Activated CD4-positive, alpha-beta T cell treated with anti-CD3 and anti-CD28 coated beads for 36 hours (primary cell): Measurements from ENCODE around the gene DDX31. TPM values are rescaled to one million over a fixed set of nuclear protein-coding genes. Genes with fewer than 3 reads are reported as not detected.

Experiments used
- ATAC-seq: fragments of 200-7000 bp; cut with Tn5 transposase; one replicate; pipeline ENCODE4 v1.10.0; 2021; ENCODE audit warnings: mild to moderate bottlenecking, moderate library complexity
- CTCF ChIA-PET: fragments of 350-600 bp; sonication (Branson Sonifier 250); formaldehyde crosslinking; loops from one replicate; lab custom pipeline; 2021; ENCODE audit warnings: antibody characterized with exemption; lab: Charles Lee
- POLR2A ChIA-PET: fragments of 350-600 bp; sonication (Branson Sonifier 250); formaldehyde crosslinking; loops from one replicate; lab custom pipeline; 2021; ENCODE audit warnings: antibody characterized with exemption, inconsistent platforms; lab: Charles Lee
- DNase-seq: peaks from one replicate; pipeline ENCODE4 v3.0.0-alpha.2; 2020
- H3K27ac Mint-ChIP-seq: one replicate; pipeline ENCODE4 v1.8.0; 2021; ENCODE audit warnings: mixed read lengths
- H3K27me3 Mint-ChIP-seq: one replicate; pipeline ENCODE4 v1.8.0; 2021; ENCODE audit warnings: mixed read lengths
- H3K36me3 Mint-ChIP-seq: one replicate; pipeline ENCODE4 v1.8.0; 2021; ENCODE audit warnings: low read depth, mixed read lengths
- H3K4me1 Mint-ChIP-seq: one replicate; pipeline ENCODE4 v1.8.0; 2021; ENCODE audit warnings: mixed read lengths
- H3K4me3 Mint-ChIP-seq: one replicate; pipeline ENCODE4 v1.8.0; 2021; ENCODE audit warnings: mild to moderate bottlenecking, moderate library complexity, mixed read lengths
- H3K9me3 Mint-ChIP-seq: one replicate; pipeline ENCODE4 v1.8.0; 2021; ENCODE audit warnings: low read depth, mixed read lengths
- intact Hi-C, 2 experiments: fragments of 100-400 bp; cut with DNase I in 1 of 2; cut with micrococcal nuclease in 1 of 2; formaldehyde crosslinking; loops; one replicate each; pipeline versions ENCODE4 v1.14.2 to v1.15.1; 2022 to 2024; cut with DNase I, micrococcal nuclease
- total RNA-seq, 2 experiments: library from RNA; stranded (reverse); gene quantifications; one replicate each; pipeline ENCODE4 v1.2.3, GENCODE V29; 2021

DDX31 gene
- total RNA-seq, 2 experiments from 2014 or later = 20.9 to 21.0 TPM

DNA sequence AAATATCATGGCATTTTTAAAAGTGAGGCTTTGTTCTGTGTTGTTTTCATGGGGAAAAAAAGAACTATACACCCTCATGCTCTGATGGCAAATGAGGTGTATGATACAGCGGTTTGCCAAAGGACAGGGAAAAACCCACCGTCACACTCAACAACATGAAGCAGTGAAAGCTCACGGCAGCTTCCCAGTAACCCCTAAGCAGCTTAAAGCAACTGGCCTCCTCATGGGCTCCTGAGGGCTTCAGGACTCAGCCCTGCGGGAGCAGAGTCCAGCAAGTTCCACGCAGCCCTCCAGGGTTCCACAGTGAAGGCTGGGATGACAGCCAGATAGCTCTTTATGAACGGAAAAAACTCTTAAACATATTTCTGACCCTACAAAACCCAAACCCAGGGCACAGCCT lies 74.5 kb downstream of the DDX31 start:
- H3K4me3 Mint-ChIP-seq = no peak overlapping the region
- no peak overlapping the region for H3K27ac Mint-ChIP-seq
- H3K4me1 Mint-ChIP-seq = no peaks in the 10 kb centered on the region
- ATAC-seq = no peak
- intact Hi-C loops = no loop called here
- DNase-seq = no peak
- ChIA-PET CTCF (no interaction called here), POLR2A (no interaction called here)
- H3K9me3 Mint-ChIP-seq = no peaks in the 10 kb centered on the region
- H3K36me3 Mint-ChIP-seq = peaks cover 48% of the 10 kb centered on the region
- peaks cover 16% of the 10 kb centered on the region for H3K27me3 Mint-ChIP-seq

- H3K27ac Mint-ChIP-seq = no peak overlapping the region
- H3K27me3 Mint-ChIP-seq = peaks cover 21% of the 10 kb centered on the region
- intact Hi-C loops = no loop called here
- H3K36me3 Mint-ChIP-seq = peaks cover 39% of the 10 kb centered on the region
- no peaks in the 10 kb centered on the region for H3K4me1 Mint-ChIP-seq
- ChIA-PET POLR2A (no interaction called here), CTCF (no interaction called here)
- DNase-seq (no peak), ATAC-seq (no peak)
- no peak overlapping the region for H3K4me3 Mint-ChIP-seq
- no peaks in the 10 kb centered on the region for H3K9me3 Mint-ChIP-seq
Observed at GRCh38 chr9:132594412-132594811, 75.4 kb downstream of the DDX31 start.

DNA sequence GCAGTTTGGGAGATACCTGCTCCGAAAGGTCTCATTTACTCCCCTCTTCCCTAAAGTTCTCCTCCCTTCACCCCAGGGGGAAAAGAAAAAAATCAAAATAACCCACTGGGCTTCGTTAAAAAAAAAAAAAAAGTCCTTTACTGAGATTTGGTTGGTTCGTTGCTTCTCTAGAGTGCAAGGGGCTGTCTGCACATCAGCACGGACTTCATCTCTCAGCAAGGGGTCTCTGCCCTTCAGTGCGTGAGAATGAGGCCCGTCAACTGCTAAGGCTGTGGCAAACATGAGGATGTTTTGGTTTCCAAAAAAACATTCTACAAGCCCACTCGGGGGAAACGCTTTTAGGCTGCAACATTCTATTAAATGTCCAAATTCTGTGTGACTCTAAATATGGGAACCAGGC lies 77.3 kb downstream of the DDX31 start:
- no peaks in the 10 kb centered on the region for H3K4me1 Mint-ChIP-seq
- ATAC-seq (no peak), DNase-seq (no peak)
- POLR2A ChIA-PET = no interaction called here
- H3K27ac Mint-ChIP-seq = no peak overlapping the region
- no peaks in the 10 kb centered on the region for H3K9me3 Mint-ChIP-seq
- no peak overlapping the region for H3K4me3 Mint-ChIP-seq
- H3K27me3 Mint-ChIP-seq = peaks cover 28% of the 10 kb centered on the region
- intact Hi-C loops = no loop called here
- H3K36me3 Mint-ChIP-seq = peaks cover 30% of the 10 kb centered on the region
- CTCF ChIA-PET = no interaction called here

- ATAC-seq (no peak), DNase-seq (no peak)
- ChIA-PET POLR2A (no interaction called here), CTCF (interaction anchor here (1.1 kb wide), 1 partner anchor 104 kb away, joined by 3 read pairs; no protein-coding TSS in a partner anchor)
- peaks cover 30% of the 10 kb centered on the region for H3K36me3 Mint-ChIP-seq
- intact Hi-C loops = no loop called here
- H3K4me1 Mint-ChIP-seq = no peaks in the 10 kb centered on the region
- no peak overlapping the region for H3K4me3 Mint-ChIP-seq
- H3K27ac Mint-ChIP-seq = no peak overlapping the region
- no peaks in the 10 kb centered on the region for H3K9me3 Mint-ChIP-seq
- peaks cover 28% of the 10 kb centered on the region for H3K27me3 Mint-ChIP-seq
Observed at GRCh38 chr9:132591751-132592314, 78.0 kb downstream of the DDX31 start.

GRCh38 chr9:132591244-132591643 lies 78.5 kb downstream of the DDX31 start:
- DNase-seq (no peak), ATAC-seq (no peak)
- H3K4me3 Mint-ChIP-seq = no peak overlapping the region
- H3K4me1 Mint-ChIP-seq = peaks cover 2% of the 10 kb centered on the region
- peaks cover 32% of the 10 kb centered on the region for H3K27me3 Mint-ChIP-seq
- ChIA-PET CTCF (interaction anchor here (1.1 kb wide), 1 partner anchor 103 kb away, joined by 3 read pairs; no protein-coding TSS in a partner anchor), POLR2A (no interaction called here)
- no peaks in the 10 kb centered on the region for H3K9me3 Mint-ChIP-seq
- intact Hi-C loops = no loop called here
- H3K36me3 Mint-ChIP-seq = peaks cover 24% of the 10 kb centered on the region
- no peak overlapping the region for H3K27ac Mint-ChIP-seq

GRCh38 chr9:132590318-132591182 lies 79.2 kb downstream of the DDX31 start:
- CTCF ChIA-PET = interaction anchor here (1.1 kb wide), 1 partner anchor 103 kb away, joined by 3 read pairs; no protein-coding TSS in a partner anchor
- intact Hi-C loops = no loop called here

DNA sequence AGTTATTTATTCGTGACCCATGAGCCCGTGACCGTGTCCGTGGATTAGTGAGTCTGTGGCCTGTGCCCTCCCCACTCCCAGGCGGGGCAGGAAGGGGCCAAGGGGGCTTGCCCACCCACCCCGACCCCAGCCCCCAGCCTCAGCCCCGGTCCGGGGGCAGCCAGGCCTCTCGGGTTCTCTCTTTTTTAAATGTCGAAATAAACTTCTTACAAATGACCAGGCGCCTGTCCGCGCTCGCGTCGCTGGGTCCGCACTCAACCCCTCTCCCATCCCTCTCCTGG lies 79.8 kb downstream of the DDX31 start:
- ATAC-seq (no peak), DNase-seq (no peak)
- Mint-ChIP-seq H3K27ac (no peak overlapping the region), H3K36me3 (peaks cover 13% of the 10 kb centered on the region), H3K4me1 (peaks cover 5% of the 10 kb centered on the region), H3K4me3 (no peak overlapping the region), H3K9me3 (no peaks in the 10 kb centered on the region), H3K27me3 (peaks cover 43% of the 10 kb centered on the region)
- ChIA-PET CTCF (no interaction called here), POLR2A (no interaction called here)
- intact Hi-C loops = no loop called here

More at GRCh38 chr9:132590318-132591182, 79.2 kb downstream of the DDX31 start:
- DNase-seq (no peak), ATAC-seq (no peak)
- Mint-ChIP-seq H3K27ac (no peak overlapping the region), H3K36me3 (peaks cover 17% of the 10 kb centered on the region), H3K4me3 (no peak overlapping the region), H3K27me3 (peaks cover 39% of the 10 kb centered on the region), H3K9me3 (no peaks in the 10 kb centered on the region), H3K4me1 (peaks cover 5% of the 10 kb centered on the region)
- POLR2A ChIA-PET = no interaction called here

GRCh38 chr9:132589148-132590036 lies 80.4 kb downstream of the DDX31 start:
- peak; percentile 33 for ATAC-seq
- H3K27me3 Mint-ChIP-seq = peaks cover 49% of the 10 kb centered on the region
- peaks cover 8% of the 10 kb centered on the region for H3K36me3 Mint-ChIP-seq
- H3K9me3 Mint-ChIP-seq = no peaks in the 10 kb centered on the region
- ChIA-PET CTCF (interaction anchor here (0.6 kb wide), 1 partner anchor 82 kb away, joined by 3 read pairs; no protein-coding TSS in a partner anchor), POLR2A (no interaction called here)
- no peak overlapping the region for H3K4me3 Mint-ChIP-seq
- no peak overlapping the region for H3K27ac Mint-ChIP-seq
- peaks cover 5% of the 10 kb centered on the region for H3K4me1 Mint-ChIP-seq
- peak; percentile 24 for DNase-seq
- intact Hi-C loops = loop anchor here in 1 of 2 experiments (5.0 kb wide), 1 partner anchor 1927 kb away; the partner anchor contains the start of gene PRDM12

- ChIA-PET POLR2A (no interaction called here), CTCF (no interaction called here)
- DNase-seq (no peak), ATAC-seq (no peak)
- peaks cover 6% of the 10 kb centered on the region for H3K36me3 Mint-ChIP-seq
- no peak overlapping the region for H3K4me3 Mint-ChIP-seq
- H3K27me3 Mint-ChIP-seq = peaks cover 54% of the 10 kb centered on the region
- intact Hi-C loops = loop anchor here in 1 of 2 experiments (5.0 kb wide), 1 partner anchor 1926 kb away; the partner anchor contains the start of gene PRDM12
- H3K9me3 Mint-ChIP-seq = no peaks in the 10 kb centered on the region
- H3K4me1 Mint-ChIP-seq = peaks cover 5% of the 10 kb centered on the region
- H3K27ac Mint-ChIP-seq = no peak overlapping the region
Observed at GRCh38 chr9:132588501-132589147, 81.2 kb downstream of the DDX31 start.

GRCh38 chr9:132588098-132588497 lies 81.7 kb downstream of the DDX31 start:
- Mint-ChIP-seq H3K27me3 (peaks cover 55% of the 10 kb centered on the region), H3K27ac (no peak overlapping the region), H3K4me1 (peaks cover 5% of the 10 kb centered on the region), H3K36me3 (peaks cover under 1% of the 10 kb centered on the region), H3K9me3 (no peaks in the 10 kb centered on the region), H3K4me3 (no peak overlapping the region)
- intact Hi-C loops = loop anchor here in 1 of 2 experiments (5.0 kb wide), 1 partner anchor 1926 kb away; the partner anchor contains the start of gene PRDM12
- no peak for DNase-seq
- ATAC-seq = no peak
- POLR2A ChIA-PET = no interaction called here
- CTCF ChIA-PET = no interaction called here

GRCh38 chr9:132587592-132587955 lies 82.2 kb downstream of the DDX31 start:
- DNase-seq = no peak
- no peak for ATAC-seq
- CTCF ChIA-PET = interaction anchor here (1.0 kb wide), 1 partner anchor 175 kb away, joined by 3 read pairs; no protein-coding TSS in a partner anchor
- Mint-ChIP-seq H3K4me1 (peaks cover 5% of the 10 kb centered on the region), H3K4me3 (no peak overlapping the region), H3K27me3 (peaks cover 58% of the 10 kb centered on the region), H3K27ac (no peak overlapping the region), H3K9me3 (no peaks in the 10 kb centered on the region), H3K36me3 (no peaks in the 10 kb centered on the region)
- POLR2A ChIA-PET = interaction anchor here (0.6 to 0.8 kb wide), 2 partner anchors 95 to 162 kb away, joined by 3 read pairs; no protein-coding TSS in a partner anchor
- intact Hi-C loops = loop anchor here in 1 of 2 experiments (5.0 kb wide), 1 partner anchor 1925 kb away; the partner anchor contains the start of gene PRDM12
